T47D (cell line): ENCODE results near the gene TRAPPC1.

ENCODE experiments used
- DNase-seq, 2 experiments: peaks; one replicate each; pipeline versions ENCODE4 v3.0.0 to v3.0.0-alpha.2; 2011 to 2012; ENCODE audit warnings: low read depth in 1 of 2, low spot score in 1 of 2
- JUND ChIP-seq: IDR thresholded peaks from 2 replicates; pipeline ENCODE4 v1.6.1; 2012; ENCODE audit warnings: low read depth
- in situ Hi-C: cut with HindIII; loops from 2 replicates; pipeline ENCODE4 v1.10.0; 2016; ENCODE audit warnings: low sequenced_read_pairs, low pct_unique_long_range_greater_than_20kb

The TRAPPC1 gene

GRCh38 chr17:7932483-7932891 lies 741 bp upstream of the TRAPPC1 start:
- peak; percentile 41 to 47 for DNase-seq
- in situ Hi-C loops, result no loop called here

GRCh38 chr17:7930841-7931631 lies 710 bp downstream of the TRAPPC1 start:
- in situ Hi-C loops, result no loop called here
- DNase-seq, result no peak

More at GRCh38 chr17:7932483-7932891, 741 bp upstream of the TRAPPC1 start:
- no peak for TF ChIP-seq JUND

GRCh38 chr17:7929158-7930023 lies 2.4 kb downstream of the TRAPPC1 start, which contains the start of gene KCNAB3:
Gene KCNAB3 (minus strand): TSS chr17:7929856. CDS start chr17:7929435, 421 bp downstream.
- DNase-seq, result peak in 1 of 2 experiments; percentile 31
- no peak for TF ChIP-seq JUND
- in situ Hi-C loops, result no loop called here

More at GRCh38 chr17:7930841-7931631, 710 bp downstream of the TRAPPC1 start:
- no peak for TF ChIP-seq JUND

- no peak for TF ChIP-seq JUND
- DNase-seq, result no peak
- in situ Hi-C loops, result no loop called here
Observed at GRCh38 chr17:7927596-7927995, 4.2 kb downstream of the TRAPPC1 start.

GRCh38 chr17:7922845-7923628 lies 8.7 kb downstream of the TRAPPC1 start:
- DNase-seq, result no peak
- in situ Hi-C loops, result no loop called here
- TF ChIP-seq JUND, result no peak

- in situ Hi-C loops, result no loop called here
- TF ChIP-seq JUND, result no peak
- no peak for DNase-seq
Observed at GRCh38 chr17:7922269-7922844, 9.4 kb downstream of the TRAPPC1 start.

GRCh38 chr17:7916808-7917207 lies 14.9 kb downstream of the TRAPPC1 start:
- in situ Hi-C loops, result no loop called here
- no peak for TF ChIP-seq JUND
- no peak for DNase-seq

- no peak for DNase-seq
- in situ Hi-C loops, result no loop called here
- TF ChIP-seq JUND, result no peak
Observed at GRCh38 chr17:7916385-7916682, 15.4 kb downstream of the TRAPPC1 start.

- TF ChIP-seq JUND, result no peak
- peak; percentile 48 to 90 for DNase-seq
- in situ Hi-C loops, result no loop called here
Observed at GRCh38 chr17:7915611-7916384, 15.9 kb downstream of the TRAPPC1 start, which contains the start of gene RNF227. Gene RNF227 (minus strand): TSS chr17:7916289. CDS start chr17:7916195, 94 bp downstream.

GRCh38 chr17:7915179-7915610 lies 16.6 kb downstream of the TRAPPC1 start:
- DNase-seq, result no peak
- no peak for TF ChIP-seq JUND
- in situ Hi-C loops, result no loop called here

GRCh38 chr17:7912927-7913524 lies 18.7 kb downstream of the TRAPPC1 start:
- TF ChIP-seq JUND, result no peak
- in situ Hi-C loops, result no loop called here
- peak; percentile 26 to 70 for DNase-seq
